Measurements from ENCODE around the gene AGBL3.

GRCh38 chr7:135078051-135078450, 91.7 kb downstream of the AGBL3 start:
- TF ChIP-seq POLR2A (IDR thresholded peaks at IDR 0.05): no peak
- no peak for TF ChIP-seq CTCF (IDR thresholded peaks at IDR 0.05 in 4 of 5, conservative IDR thresholded peaks at IDR 0.05 in 1 of 5)
